ENCODE results near the gene CD2AP.
"Not testable (repeated sequence)": the region's sequence is repeated elsewhere in the genome, so short reads cannot be mapped to it uniquely, and the experiment has no call there.

CD2AP gene

DNA sequence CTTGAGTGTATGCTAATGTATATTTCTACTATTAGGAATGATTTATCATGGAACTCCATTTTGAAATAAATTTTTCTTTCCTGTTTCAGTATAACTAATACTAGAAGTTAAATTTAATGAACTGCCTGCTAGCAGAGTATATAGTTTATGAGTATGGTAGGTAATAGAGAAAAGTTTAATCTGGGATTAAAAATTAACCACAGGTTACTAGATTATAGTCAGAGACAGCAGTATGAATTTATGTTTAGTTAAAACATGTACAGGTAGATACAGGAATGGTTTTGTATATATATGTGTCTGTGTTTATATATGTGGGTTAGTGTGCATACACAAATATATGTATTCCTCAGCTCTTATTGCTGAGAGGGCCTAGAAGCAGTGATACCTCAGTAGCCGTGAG is 32.3 kb downstream of the CD2AP start:
- DNase-seq = no peak

DNA sequence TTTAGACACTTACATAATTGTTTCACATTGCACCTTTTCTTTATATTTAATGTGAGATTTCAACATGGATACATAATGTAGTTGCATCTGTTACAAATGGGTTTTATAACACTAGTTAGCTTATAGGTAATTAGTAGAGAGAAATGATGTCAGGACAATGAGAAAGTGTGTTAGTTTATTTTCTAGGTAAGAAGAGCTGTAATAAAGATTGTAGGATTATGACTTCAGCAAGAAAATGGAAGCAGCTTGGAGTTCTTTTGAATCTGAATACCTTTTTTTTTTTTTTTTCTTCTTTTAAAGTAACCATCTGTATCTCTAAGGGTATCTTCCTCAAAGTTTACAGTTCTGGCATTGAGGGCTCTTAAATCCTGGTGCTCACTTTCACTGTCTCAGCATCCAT is 35.3 kb downstream of the CD2AP start:
- no peak for DNase-seq

DNA sequence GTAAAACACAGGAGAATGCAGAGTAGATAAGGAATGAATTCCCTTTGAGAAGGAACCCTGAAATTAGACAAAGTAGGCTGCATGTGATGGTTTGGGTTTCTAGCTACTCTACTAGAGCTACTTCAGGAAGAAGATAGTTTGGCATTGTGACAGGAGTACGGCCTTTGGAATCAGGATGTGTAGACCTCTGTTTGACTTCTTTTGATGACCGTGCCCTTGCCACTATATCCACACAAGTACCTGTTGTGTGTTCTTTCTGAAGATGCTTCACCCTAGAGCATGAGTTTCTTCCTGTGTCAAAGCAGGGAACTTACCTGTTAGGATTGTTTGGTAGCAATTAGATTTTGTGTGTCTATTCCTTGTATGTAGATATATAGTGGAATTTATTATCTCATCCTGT is 41.7 kb downstream of the CD2AP start:
- DNase-seq = no peak

DNA sequence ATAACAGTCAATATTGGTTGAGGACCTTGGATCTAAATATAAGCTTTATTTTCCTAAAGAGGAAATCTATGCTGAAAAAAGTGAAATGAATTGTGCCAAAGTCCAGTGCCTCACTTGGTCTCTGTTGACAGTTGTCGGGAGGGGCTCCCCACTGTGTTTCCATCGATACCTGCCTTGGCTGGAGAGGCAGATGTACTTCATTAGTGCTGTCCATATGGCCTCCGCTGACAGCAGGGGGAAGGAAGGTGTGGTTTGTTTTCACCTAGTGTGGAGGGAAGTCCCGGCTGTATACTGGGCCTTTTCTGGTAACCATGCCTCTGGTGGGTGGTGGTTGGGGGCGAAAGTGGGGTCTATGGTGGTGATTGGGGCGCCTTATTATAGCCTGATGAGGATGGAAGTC is 42.7 kb downstream of the CD2AP start:
- no peak for DNase-seq

DNA sequence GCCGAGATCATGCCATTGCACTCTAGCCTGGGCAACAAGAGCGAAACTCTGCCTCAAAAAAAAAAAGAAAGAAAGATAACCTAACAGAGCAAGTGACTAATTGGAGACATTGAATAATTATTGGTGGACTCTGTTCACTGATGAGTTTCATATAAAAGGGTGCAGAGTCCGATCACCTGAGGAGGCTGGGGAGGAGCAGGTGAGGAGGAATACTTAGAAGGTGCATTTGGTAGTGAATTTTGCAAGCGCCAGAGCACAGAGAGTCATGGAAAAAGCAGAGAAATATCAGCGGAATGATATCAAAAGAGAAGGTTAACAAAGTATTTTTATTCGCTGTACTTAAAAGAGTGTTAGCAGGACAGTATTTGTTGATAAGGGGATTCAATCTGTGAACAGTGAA is 44.4 kb downstream of the CD2AP start:
- DNase-seq = no peak

DNA sequence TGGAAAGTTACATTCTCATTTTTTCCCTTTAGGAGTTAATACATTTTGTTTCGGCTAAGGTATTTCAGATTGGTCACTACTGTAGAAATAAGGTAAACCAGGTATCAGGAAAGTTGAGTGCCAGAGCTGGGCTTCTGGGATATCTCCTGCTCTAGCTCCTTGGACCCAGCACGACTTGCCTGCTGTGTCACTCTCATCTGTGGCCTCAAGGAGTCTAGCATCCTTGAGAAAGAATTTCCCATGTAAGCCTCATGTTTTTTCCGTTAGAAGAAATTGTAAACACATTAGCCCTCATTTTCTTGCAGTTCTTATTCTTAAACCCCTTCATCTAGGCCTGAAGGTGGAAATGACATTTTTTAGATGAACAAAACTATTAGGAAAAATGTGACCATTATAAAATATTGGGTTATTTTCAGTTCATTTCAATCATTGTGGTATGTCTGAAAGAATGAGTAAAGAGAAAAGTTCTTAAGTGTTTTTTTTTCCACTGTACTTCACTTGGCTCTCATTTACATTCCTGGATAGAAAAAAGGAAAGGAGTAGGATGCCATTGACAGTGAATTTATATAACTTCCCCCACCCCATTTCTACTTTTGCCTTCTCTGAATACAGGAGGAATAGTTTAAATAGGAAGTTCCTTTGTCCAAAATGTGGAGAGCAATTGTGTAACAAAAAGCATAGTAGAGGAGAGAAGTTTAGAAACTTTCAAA is 46.7 kb downstream of the CD2AP start:
- no peak for DNase-seq

DNA sequence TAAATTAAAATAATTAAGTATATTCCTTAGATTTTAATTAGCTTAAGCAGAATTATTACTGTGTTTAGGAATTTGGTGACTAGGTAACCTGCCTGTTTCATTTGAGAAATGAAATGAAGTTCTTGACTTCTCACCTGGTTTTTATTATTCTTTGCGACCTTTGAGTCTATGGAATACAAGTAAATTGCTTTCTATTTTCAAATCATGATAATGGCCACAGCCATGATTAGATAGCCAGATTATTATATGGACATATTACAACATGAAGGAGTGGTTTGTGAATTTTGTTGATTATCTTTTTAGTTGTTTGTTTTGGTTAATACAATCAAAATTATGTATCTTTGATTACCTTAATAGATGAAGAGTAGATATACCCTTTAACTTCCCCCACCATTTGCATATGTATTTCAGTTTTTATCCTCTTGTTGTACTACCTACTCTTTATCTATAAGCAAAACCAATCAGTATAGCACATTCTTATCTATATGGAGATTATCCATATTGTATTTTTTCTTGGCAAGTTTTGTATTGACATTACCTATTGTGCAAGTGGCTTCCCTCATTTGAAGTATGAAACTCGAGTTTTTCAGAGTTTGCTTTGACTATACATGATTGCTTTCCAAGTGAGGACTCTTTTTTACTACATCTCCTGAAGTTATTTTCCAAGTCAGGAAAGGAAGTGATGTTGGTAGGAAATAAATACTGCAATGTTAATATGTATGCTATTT is 47.9 kb downstream of the CD2AP start:
- DNase-seq = no peak

DNA sequence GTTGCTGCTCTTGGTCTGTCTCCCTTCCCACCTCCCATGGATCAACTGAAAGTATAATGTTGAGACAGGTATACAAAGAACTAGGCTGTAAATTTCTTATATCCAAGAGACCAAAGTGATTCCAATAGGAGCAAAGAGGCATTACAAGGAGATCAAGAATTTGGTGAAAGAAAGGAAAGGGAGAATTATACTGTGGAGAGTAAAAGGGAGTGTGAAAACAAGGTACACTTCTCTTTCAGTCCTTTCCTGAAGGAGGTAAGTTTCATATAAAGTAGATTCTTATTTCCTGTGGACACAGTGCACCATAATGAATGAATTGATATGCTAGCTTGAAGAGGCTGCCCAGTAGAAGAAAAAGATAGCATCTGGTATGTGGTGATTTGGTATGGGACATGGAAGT is 49.7 kb downstream of the CD2AP start:
- no peak for DNase-seq

DNA sequence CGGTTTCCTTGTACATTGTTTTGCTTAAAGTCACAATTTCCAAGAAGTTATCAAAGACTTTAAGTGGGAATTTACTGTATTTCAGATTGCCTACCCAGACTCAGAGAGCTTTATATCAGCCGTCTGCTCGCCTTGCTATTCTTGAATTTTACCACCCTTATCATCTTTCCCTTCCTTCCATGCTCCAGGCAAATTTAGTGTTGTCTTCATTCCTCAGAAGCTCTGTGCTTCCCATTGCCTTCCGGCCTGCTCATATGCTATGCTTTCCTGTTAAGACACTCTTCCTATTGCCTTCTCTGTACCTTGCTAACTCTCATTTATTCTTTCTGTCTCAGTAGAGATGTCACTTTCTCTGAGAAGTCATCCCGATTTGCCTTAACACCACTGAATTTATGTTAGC is 52.1 kb downstream of the CD2AP start:
- DNase-seq = no peak

DNA sequence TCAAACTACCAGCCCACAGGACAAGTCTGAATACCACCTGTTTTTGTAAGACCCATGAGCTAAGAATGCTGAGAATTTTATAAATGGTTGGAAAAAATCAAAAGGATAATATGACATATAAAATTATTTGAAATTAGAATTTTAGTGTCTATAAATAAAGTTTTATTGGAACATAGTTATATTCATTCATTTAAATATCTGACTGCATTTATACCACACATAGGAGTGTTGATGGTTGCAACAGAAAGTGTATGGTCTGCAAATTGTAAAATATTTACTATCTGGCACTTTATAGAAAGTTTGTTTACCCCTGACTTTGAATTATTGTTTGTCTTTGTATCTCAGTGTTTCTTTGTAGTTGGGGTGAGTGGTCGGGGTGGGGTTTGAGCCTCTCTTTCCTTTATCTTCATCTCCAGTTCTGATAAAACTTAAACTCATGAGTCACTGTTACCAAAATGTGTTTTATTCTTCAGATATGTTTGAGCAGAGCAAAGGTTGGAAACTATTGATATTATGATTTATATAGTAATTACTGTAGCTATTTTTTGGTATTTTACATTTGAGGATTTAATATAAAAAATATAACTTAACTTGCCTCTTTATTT is 55.5 kb downstream of the CD2AP start:
- DNase-seq = no peak

DNA sequence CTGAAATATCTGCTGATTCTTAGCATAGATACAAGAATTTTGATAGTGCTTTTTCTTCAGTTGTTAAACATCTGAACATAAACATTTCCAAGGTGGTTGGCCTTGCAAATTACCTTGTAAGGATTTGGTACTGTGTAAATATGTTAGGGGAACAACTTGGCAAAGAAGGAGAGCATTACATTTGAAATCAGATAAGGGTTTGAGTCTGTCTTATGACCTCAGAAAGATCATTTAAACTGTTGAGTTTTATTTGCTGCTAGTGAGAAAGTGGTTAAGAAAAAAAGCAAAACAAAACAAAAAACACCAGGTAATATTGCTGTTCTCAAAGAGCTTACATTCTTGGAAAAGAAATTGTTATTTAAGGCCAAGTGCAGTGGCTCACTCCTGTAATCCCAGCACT is 56.5 kb downstream of the CD2AP start:
- no peak for DNase-seq

DNA sequence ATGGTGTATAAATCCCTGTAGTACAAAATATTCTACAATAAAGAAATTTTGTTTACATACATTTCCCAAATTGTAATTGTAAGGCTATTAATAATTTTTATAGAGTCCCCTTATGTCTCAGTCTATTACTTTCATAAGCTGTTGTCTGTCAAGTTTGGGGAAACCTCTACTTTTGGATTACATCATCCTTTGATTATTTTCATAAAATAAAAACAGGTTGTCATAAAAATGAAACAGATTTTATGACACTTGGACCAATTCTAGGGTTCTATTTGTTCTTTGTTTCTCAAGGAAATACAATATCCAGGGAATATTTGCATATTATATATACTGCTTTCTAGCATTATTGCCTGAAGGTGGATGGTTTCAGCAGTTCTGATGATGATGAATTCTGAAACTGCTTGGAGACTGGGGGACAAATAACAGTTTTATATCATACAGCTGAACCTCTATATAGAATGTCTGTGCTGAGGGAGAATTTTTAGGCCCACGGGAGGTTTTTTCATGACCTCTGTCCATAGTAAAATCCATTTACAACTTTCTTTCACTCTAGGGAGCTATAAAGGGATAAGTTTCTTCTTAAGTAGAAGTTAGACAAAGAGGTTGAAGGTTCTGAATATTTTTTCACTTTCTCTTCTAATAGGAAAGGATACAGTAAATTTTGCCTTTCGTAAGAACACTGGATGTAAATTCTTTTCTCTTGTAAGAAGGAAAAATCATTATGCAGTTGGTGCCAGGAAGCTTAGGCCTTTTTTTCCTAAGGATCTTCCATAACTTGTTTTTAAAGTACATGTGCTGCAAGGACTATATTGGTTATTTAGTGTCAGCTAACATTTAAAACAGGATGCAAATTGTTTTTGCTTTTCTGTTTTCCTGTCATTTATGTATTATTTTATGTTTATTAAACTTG is 58.0 kb downstream of the CD2AP start:
- no peak for DNase-seq

DNA sequence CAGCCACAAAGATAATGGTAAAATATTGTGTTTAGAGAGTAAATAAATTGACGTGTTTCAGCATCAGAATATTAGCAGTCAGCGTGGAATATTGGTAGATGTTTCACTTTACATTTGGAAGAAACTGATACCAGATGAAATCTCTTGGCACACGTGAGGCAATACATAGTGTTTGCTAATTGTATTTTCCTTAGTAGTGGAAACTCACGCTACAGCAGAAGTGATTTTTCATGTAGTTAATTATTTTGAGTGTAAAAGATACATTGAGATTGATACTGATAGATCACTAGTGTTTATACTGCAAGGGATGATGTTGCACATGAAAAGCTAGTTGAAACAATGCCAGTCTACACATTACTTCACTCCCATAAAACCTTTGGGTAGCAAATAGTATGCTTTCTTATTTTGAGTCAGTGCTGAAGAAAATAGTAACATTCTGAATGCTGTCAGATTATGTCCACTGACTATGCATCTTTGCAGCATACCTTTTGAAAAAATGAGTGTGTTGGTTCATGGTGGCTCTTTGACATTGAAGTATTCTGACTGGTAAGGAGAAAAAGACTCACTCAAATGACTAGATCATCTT is 59.3 kb downstream of the CD2AP start:
- DNase-seq = no peak

DNA sequence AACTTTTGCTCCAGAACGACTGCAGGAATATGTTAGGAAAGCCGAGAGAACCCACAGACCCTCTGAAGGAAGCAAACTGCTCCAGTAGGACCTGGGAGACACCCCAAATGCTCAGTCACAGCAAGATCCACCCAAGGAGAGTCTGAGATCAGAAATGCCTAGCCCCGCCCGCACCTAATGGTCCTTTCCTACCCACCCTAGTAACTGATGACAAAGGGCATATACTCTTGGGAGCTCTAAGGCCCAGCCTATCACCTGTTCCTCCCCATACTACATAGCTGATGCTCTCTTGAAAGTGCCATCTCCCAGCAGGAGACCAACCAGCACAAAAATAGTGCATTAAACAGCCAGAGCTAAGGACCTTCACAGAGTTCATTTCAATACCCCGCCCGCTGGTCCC is 67.6 kb downstream of the CD2AP start:
- DNase-seq = no peak

DNA sequence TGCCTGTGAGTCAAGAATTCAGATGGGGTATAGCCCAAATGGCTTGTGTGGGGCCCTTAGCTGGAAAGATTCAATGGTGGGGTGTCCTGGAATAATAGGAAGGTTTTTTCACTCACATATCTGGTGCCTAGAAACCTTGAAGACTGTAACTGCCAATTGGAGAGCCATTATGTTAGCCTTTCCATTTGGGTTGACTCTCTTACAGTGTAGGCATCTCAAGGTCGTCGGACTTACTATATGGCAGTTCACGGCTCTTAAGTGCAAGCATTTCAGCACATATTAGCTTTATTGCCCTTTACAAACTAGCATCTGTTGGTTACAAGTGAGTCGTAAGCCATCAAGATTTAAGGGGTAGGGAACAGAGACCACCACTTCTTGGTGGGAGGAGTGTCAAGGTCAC is 74.1 kb downstream of the CD2AP start:
- DNase-seq = no peak

DNA sequence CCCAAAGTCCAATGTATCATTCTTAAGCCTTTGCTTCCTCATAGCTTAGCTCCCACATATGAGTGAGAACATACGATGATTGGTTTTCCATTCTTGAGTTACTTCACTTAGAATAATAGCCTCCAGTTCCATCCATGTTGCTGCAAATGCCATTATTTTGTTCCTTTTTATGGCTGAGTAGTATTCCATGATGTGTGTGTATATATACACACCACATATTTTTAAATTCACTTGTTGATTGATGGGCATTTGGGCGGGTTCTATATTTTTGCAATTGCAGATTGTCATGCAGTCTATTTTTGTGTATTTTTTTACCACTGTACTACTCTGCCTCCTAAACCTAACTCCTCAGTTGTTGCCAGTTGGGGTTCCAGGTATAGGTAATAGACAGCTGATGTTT is 74.7 kb downstream of the CD2AP start:
- no peak for DNase-seq

DNA sequence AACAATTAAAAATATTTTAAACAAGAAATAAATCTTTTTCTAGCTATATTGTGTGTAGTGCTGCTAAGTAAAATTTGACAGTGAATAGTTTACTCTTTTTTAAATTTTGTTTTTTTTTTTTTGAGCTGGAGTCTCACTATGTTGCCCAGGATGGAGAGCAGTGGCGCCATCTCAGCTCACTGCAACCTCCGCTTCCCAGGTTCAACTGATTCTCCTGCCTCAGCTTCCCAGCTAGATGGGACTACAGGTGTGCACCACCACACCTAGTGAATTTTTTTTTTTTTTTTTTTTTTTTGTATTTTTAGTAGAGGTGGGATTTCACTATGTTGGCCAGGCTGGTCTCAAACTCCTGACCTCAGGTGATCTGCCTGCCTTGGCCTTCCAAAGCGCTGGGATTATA is 75.7 kb downstream of the CD2AP start:
- DNase-seq = not testable (repeated sequence)

DNA sequence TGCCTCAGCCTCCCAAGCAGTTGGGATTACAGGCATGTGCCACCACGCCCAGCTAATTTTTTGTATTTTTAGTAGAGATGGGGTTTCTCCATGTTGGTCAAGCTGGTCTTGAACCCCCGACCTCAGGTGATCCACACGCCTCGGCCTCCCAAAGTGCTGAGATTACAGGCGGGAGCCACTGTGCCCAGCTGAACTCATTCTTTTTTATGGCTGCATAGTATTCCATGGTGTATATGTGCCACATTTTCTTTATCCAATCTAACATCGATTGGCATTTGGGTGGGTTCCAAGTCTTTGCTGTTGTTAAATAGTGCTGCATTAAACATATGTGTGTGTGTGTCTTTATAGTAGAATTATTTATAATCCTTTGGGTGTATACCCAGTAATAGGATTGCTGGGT is 78.9 kb downstream of the CD2AP start:
- not testable (repeated sequence) for DNase-seq

DNA sequence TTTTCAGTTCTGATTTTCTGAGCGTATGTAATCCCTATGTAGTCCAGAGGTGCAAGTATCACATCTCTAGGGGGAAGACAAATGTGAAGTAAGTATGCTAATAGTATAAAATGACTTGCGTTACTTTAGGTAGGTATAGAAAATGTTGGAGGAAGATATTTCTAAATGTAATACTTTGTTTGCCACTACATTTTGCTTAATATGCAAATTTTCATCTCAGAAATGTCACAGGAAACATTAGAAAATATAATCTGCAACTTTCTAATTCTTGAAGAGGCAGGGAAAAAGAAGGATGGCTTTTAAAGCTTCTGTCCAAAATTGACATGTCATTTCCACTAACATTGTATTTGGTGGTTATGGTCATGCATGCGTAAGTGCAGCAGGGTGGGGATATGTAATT is 85.6 kb downstream of the CD2AP start:
- no peak for DNase-seq

DNA sequence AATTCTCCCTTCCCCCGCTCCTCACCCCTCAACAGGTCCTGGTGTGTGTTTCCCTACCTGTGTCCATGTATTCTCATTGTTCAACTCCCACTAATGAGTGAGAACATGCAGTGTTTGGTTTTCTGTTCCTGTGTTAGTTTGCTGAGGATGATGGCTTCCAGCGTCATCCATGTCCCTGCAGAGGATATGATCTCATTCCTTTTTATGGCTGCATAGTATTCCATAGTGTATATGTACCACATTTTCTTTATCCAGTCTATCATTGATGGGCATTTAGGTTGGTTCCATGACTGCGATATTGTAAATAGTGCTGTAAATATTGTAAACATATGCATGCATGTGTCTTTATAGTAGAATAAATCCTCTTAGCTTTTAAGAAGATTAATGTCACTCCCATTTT is 89.0 kb downstream of the CD2AP start:
- not testable (repeated sequence) for DNase-seq

DNA sequence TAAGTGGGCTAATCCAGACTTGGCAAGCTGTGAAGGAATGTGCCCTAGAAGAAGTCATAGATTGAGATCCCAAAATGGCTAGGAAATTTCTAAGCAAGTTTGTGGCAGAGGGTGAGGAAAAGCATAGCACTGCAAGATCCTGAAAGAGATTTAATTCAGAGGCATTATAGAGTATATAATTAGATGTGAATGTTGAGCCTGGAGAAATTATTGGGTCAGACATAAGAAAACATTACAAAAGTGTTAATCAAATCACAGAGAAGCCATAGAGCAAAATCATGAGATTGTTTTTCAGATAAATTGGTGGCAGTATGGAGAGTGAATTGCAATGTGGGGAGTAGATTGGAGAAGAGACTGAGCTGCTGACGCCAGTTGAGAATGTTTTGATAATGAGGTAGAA is 90.0 kb downstream of the CD2AP start:
- no peak for DNase-seq

DNA sequence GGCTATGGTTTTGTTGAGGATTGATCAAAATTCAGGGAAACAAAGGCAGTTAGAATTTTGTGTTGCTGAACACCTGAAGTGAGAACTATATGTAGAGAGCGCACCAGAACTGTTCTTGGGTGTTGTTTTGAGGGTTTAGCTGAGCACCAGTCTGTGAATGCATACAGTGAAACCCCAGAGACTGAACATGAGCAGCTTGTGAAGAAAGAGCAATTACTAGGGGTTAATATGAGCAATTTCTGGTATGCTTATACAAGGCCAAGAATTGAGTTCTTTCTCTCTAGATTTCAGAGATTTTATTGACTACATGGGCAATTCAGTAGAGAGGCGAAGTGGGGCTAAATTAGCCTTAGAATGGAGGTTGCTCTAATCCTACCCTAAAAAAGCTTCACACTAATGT is 93.9 kb downstream of the CD2AP start:
- no peak for DNase-seq

DNA sequence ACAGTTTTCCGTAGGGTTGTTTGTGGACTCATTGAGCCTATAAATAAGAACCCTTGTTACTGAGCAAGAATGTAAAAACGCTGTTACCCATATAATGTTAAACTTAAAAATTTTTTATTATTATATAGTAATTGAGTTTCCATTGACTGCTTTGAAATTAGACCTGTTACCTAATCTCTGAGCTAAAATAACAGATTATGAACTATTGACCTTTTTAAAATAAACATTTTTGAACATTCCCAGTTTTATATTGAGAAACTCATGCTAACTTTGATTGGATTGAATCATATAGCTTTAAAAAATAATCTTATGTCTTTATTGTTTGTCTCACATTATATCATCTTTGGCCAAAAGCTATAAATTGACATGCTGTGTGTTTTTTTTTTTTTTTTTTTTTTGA is 95.5 kb downstream of the CD2AP start:
- DNase-seq = no peak

Data from amniotic stem cell (primary cell).